Prostate gland (tissue), 2 donors: Measurements from ENCODE around the gene PPL. TPM values are rescaled to one million over a fixed set of nuclear protein-coding genes. Genes with fewer than 3 reads are reported as not detected.
A peak's percentile ranks its signal among the peaks of the same experiment; 100 is the strongest.

Experiments used
- DNase-seq: peaks from one replicate; pipeline ENCODE4 v3.0.0-alpha.2; 2019; ENCODE audit warnings: low spot score
- H3K27ac ChIP-seq, 2 donors: fragments of 200-600 bp; sonication (generic); 2 replicates each; pipeline ENCODE4 v1.5.1; 2017 to 2019
- H3K27me3 ChIP-seq: fragments of 200-600 bp; sonication (generic); replicated peaks from 2 replicates; pipeline ENCODE4 v1.5.1; 2019; ENCODE audit not compliant: insufficient read depth
- H3K36me3 ChIP-seq, 2 donors: fragments of 200-600 bp; sonication (generic); 1 replicate in 1 of 2; 2 replicates in 1 of 2; pipeline versions ENCODE4 v1.5.1 to v1.8.1; 2017 to 2019
- H3K4me1 ChIP-seq: fragments of 200-600 bp; sonication (generic); replicated peaks from 2 replicates; pipeline ENCODE4 v1.5.1; 2019
- H3K4me3 ChIP-seq, 2 donors: fragments of 200-600 bp; sonication (generic); 2 replicates each; pipeline ENCODE4 v1.5.1; 2017 to 2019
- H3K9me3 ChIP-seq: fragments of 200-600 bp; sonication (generic); 2 replicates; pipeline ENCODE4 v1.5.1; 2017
- CTCF ChIP-seq, 4 experiments: fragments of 200-600 bp in 2 of 4; fragments of 450-650 bp in 2 of 4; sonication (generic) in 2 of 4; IDR thresholded peaks; 1 replicate in 3 of 4; 2 replicates in 1 of 4; pipeline ENCODE4 v1.5.1; 2016 to 2019; ENCODE audit warnings: antibody characterized with exemption in 4 of 4, mild to moderate bottlenecking in 2 of 4, moderate library complexity in 2 of 4
- POLR2A ChIP-seq: fragments of 450-650 bp; IDR thresholded peaks from one replicate; pipeline ENCODE4 v1.6.1; 2016; ENCODE audit warnings: antibody characterized with exemption, mild to moderate bottlenecking
- POLR2AphosphoS5 ChIP-seq: sonication (generic); formaldehyde crosslinking; IDR thresholded peaks from one replicate; pipeline ENCODE4 v1.6.1; 2017; ENCODE audit warnings: antibody characterized with exemption
- WGBS: methylation state at CpG from one replicate; pipeline ENCODE4 v1.1.5; 2018; 5-methylcytosine and 5-hydroxymethylcytosine counted together
- intact Hi-C: fragments of 100-400 bp; cut with DNase I; formaldehyde crosslinking; loops from one replicate; pipeline ENCODE4 v1.14.2; 2022
- total RNA-seq, 2 donors: library from RNA; depleted of rRNA; stranded (reverse); fragments of >200 nt; gene quantifications; one replicate each; pipeline ENCODE4 v1.1.0, GENCODE V29; 2016

PPL gene
- 10 to 100 TPM; 39.4 to 64.3 TPM for total RNA-seq

- intact Hi-C loops = no loop called here
- H3K4me1 ChIP-seq = peaks cover 2% of the 10 kb centered on the region
- DNase-seq = peak; percentile 91
- no peak for TF ChIP-seq CTCF (IDR thresholded peaks at IDR 0.05)
- peak; percentile 60 for TF ChIP-seq POLR2A
- peak; percentile 40 for TF ChIP-seq POLR2AphosphoS5
- H3K27ac ChIP-seq = peak within 1 kb of the TSS; percentile 86 to 90
- no peaks in the 10 kb centered on the region for H3K9me3 ChIP-seq
- WGBS = 9% methylated on average over 44 of the region's 76 CpGs
- H3K36me3 ChIP-seq = no peaks in the 10 kb centered on the region
- no peaks in the 10 kb centered on the region for H3K27me3 ChIP-seq
- peak within 1 kb of the TSS; percentile 66 to 73 for H3K4me3 ChIP-seq
Measured at GRCh38 chr16:4936991-4937781, at the start of gene PPL. Gene PPL, minus strand, starts transcription at chr16:4937148. Its CDS starts 103 bp downstream, at chr16:4937045.

- no peaks in the 10 kb centered on the region for H3K4me1 ChIP-seq
- no peak for DNase-seq
- WGBS = 65% methylated on average over 5 of the region's 5 CpGs
- H3K36me3 ChIP-seq = no peaks in the 10 kb centered on the region
- intact Hi-C loops = no loop called here
- TF ChIP-seq CTCF (IDR thresholded peaks at IDR 0.05) (no peak), POLR2AphosphoS5 (no peak), POLR2A (no peak)
- H3K27ac ChIP-seq = no peak overlapping the region
- H3K4me3 ChIP-seq = no peak overlapping the region
- no peaks in the 10 kb centered on the region for H3K9me3 ChIP-seq
- H3K27me3 ChIP-seq = peaks cover 4% of the 10 kb centered on the region
Measured at GRCh38 chr16:4984174-4984990, 47.4 kb upstream of the PPL start.

GRCh38 chr16:4982056-4982867 lies 45.3 kb upstream of the PPL start:
- H3K36me3 ChIP-seq = no peaks in the 10 kb centered on the region
- no peaks in the 10 kb centered on the region for H3K9me3 ChIP-seq
- H3K27me3 ChIP-seq = no peaks in the 10 kb centered on the region
- DNase-seq = no peak
- no peaks in the 10 kb centered on the region for H3K4me1 ChIP-seq
- 52% methylated on average over 18 of the region's 20 CpGs for WGBS
- intact Hi-C loops = no loop called here
- no peak overlapping the region for H3K4me3 ChIP-seq
- TF ChIP-seq POLR2A = no peak
- no peak for TF ChIP-seq POLR2AphosphoS5
- no peak for TF ChIP-seq CTCF (IDR thresholded peaks at IDR 0.05)
- no peak overlapping the region for H3K27ac ChIP-seq

GRCh38 chr16:4981473-4981872 lies 44.5 kb upstream of the PPL start:
- intact Hi-C loops = no loop called here
- H3K9me3 ChIP-seq = no peaks in the 10 kb centered on the region
- WGBS = 74% methylated on average over 7 of the region's 7 CpGs
- DNase-seq = no peak
- H3K36me3 ChIP-seq = no peaks in the 10 kb centered on the region
- no peaks in the 10 kb centered on the region for H3K4me1 ChIP-seq
- no peak overlapping the region for H3K27ac ChIP-seq
- H3K4me3 ChIP-seq = no peak overlapping the region
- TF ChIP-seq POLR2A (no peak), CTCF (IDR thresholded peaks at IDR 0.05) (no peak), POLR2AphosphoS5 (no peak)
- H3K27me3 ChIP-seq = no peaks in the 10 kb centered on the region
